Astrocyte of the hippocampus (primary cell): Measurements from ENCODE around the gene IVNS1ABP.
"Not testable (repeated sequence)": the region's sequence is repeated elsewhere in the genome, so short reads cannot be mapped to it uniquely, and the experiment has no call there.

ENCODE experiments used
- DNase-seq: peaks from one replicate; pipeline ENCODE4 v3.0.0; 2011; ENCODE audit warnings: low read depth, low spot score

Gene IVNS1ABP

GRCh38 chr1:185334182-185334581 is 17.1 kb upstream of the IVNS1ABP start:
- no peak for DNase-seq

GRCh38 chr1:185328255-185328654 is 11.2 kb upstream of the IVNS1ABP start:
- no peak for DNase-seq

- no peak for DNase-seq
Measured at GRCh38 chr1:185325413-185325812, 8.4 kb upstream of the IVNS1ABP start.

GRCh38 chr1:185324118-185324517 is 7.1 kb upstream of the IVNS1ABP start:
- DNase-seq, result no peak

GRCh38 chr1:185322636-185323035 is 5.6 kb upstream of the IVNS1ABP start:
- DNase-seq, result no peak

GRCh38 chr1:185321653-185322221 is 4.7 kb upstream of the IVNS1ABP start:
- DNase-seq, result not testable (repeated sequence)

GRCh38 chr1:185321104-185321503 is 4.1 kb upstream of the IVNS1ABP start:
- DNase-seq, result not testable (repeated sequence)

GRCh38 chr1:185319139-185319475 is 2.1 kb upstream of the IVNS1ABP start:
- DNase-seq, result no peak

GRCh38 chr1:185318431-185319138 is 1.5 kb upstream of the IVNS1ABP start:
- DNase-seq, result no peak

- no peak for DNase-seq
Measured at GRCh38 chr1:185317886-185318310, 855 bp upstream of the IVNS1ABP start.

GRCh38 chr1:185316163-185317033 is 645 bp downstream of the IVNS1ABP start:
- DNase-seq, result peak; percentile 97

- DNase-seq, result no peak
Measured at GRCh38 chr1:185315445-185316071, 1.5 kb downstream of the IVNS1ABP start.

GRCh38 chr1:185314411-185314810 is 2.6 kb downstream of the IVNS1ABP start:
- peak; percentile 42 for DNase-seq

- DNase-seq, result no peak
Measured at GRCh38 chr1:185312361-185313138, 4.5 kb downstream of the IVNS1ABP start.

- DNase-seq, result no peak
Measured at GRCh38 chr1:185311589-185312225, 5.3 kb downstream of the IVNS1ABP start.

GRCh38 chr1:185309566-185309965 is 7.5 kb downstream of the IVNS1ABP start:
- peak; percentile 63 for DNase-seq

GRCh38 chr1:185308126-185308525 is 8.9 kb downstream of the IVNS1ABP start:
- DNase-seq, result no peak

GRCh38 chr1:185305419-185305818 is 11.6 kb downstream of the IVNS1ABP start:
- DNase-seq, result no peak

- no peak for DNase-seq
Measured at GRCh38 chr1:185300152-185300551, 16.9 kb downstream of the IVNS1ABP start.

GRCh38 chr1:185297982-185298381 is 19.1 kb downstream of the IVNS1ABP start:
- no peak for DNase-seq

GRCh38 chr1:185295091-185295490 is 22.0 kb downstream of the IVNS1ABP start:
- DNase-seq, result no peak
